GM18858 (cell line): ENCODE measurements around the gene ZBTB7B.

Experiments used
- ATAC-seq: cut with Tn5 transposase; IDR thresholded peaks from one replicate; pipeline ENCODE4 v1.9.1; 2021; ENCODE audit not compliant: unreplicated experiment

ZBTB7B gene

DNA sequence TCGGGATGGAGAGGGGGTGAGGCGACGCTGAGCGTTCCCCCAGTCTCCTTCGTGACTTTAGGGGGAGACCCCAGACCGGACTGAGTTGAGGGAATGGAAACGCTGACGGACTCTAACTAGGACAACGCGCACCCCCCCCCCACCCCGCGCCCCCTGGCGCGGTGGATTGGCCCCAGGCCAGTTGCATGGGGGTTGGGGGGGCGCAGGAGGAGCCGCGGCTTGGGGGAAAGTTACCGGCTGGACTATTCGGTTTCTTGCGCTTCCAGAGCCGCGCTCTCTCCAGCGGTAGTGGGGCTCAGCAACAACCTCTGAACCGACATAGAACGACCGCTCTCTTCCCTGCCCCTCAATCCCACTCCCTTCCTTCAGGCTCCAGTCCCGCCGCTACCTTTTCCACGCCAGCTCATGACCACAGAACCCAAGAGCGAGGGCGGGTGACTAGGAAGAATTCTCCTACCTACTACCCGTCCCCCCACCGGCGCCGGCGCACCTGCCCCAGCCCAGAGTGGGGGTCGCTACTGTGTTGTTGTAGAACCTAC is 694 bp downstream of the ZBTB7B start:
- ATAC-seq: no peak

GRCh38 chr1:155003766-155004351 is 1.3 kb downstream of the ZBTB7B start:
- ATAC-seq: no peak

- ATAC-seq: no peak
These were observed 1.9 kb downstream of the ZBTB7B start for GRCh38 chr1:155004352-155005075.

GRCh38 chr1:155005076-155006011 is 2.7 kb downstream of the ZBTB7B start:
- no peak for ATAC-seq

DNA sequence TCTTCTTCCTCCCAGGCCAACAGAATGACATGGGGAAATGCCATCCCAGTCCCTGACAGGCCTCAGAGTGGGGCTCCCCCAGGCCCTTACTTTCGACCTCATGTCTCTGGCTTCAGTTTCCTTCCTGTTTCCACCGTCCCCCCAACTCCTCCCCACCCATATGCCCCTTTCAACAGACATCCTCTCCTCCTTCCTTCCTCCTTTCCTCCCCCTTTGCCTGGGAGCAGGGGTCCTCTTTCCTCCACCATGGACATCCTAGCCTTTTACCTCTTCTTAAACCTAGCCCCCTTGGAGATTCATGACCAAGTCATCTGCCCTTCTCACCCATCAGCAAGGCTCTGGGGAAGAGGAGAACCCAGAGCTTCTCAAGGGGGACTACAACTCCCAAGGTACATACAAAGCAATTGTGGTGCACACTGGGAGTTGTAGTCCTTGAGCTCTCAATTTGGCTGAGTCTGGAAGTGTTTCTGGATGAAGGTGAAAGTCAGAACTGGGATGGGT is 4.0 kb downstream of the ZBTB7B start:
- no peak for ATAC-seq

GRCh38 chr1:155007251-155007828 is 4.7 kb downstream of the ZBTB7B start:
- ATAC-seq: no peak

GRCh38 chr1:155008015-155008941 is 5.7 kb downstream of the ZBTB7B start:
- ATAC-seq: no peak

- ATAC-seq: no peak
These were observed 6.7 kb downstream of the ZBTB7B start for GRCh38 chr1:155009221-155009711.

DNA sequence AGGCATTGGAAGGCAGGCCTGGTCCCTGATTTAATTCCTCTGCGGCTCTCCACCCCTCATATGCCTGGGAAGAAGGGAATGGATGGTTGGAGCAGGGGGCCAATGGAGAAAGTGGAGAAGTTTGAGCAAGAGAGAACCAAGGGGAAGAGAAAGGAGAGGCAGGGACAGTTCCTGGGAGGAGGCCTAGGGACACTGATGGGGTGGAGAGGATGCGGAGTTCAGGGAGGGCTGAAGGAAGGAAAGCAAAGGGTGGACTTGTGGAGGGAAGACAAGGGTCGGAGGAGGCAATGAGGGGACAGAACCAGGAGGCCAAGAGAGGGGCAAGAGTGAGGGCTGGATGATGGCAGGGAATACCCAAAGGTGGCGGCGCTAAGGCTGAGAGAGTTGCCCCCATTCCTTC is 7.1 kb downstream of the ZBTB7B start:
- ATAC-seq: no peak

DNA sequence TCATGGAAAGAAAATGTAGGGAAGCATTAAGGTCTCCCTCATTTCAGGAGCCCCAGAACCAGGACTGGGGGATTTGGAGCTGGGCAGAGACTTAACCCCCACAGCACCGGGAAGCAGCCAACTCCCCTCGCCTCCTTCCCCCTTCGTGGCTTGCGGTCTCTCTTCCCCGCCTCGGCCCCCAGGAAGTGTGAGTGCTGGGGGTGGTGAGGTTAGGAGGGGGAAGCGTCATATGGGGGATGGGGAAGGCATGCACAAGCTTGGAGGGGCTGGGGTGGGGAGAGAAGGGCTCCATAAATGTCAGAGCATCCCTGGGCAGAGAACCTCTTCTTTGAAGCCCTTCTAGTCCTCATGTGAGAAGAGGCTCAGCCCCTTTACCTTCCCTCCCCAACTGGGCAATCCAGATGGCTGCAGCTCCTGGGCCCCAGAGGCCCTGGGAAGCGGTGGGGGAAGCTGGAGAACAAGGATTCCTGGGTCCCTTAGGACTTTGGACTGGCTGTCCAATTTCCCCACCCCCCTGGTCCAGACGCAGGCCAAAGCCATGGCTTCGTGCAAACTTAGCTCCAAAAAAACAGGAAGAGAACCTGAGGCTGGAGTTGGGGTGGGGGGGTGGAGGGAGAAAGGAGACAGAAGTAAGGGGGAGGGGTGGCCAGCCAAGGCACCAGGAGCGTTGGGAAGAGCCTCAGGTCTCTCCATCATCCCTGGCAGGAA is 7.8 kb downstream of the ZBTB7B start:
- ATAC-seq: no peak

GRCh38 chr1:155011004-155011416 is 8.4 kb downstream of the ZBTB7B start:
- ATAC-seq: no peak

GRCh38 chr1:155011437-155012025 is 8.9 kb downstream of the ZBTB7B start:
- ATAC-seq: no peak

DNA sequence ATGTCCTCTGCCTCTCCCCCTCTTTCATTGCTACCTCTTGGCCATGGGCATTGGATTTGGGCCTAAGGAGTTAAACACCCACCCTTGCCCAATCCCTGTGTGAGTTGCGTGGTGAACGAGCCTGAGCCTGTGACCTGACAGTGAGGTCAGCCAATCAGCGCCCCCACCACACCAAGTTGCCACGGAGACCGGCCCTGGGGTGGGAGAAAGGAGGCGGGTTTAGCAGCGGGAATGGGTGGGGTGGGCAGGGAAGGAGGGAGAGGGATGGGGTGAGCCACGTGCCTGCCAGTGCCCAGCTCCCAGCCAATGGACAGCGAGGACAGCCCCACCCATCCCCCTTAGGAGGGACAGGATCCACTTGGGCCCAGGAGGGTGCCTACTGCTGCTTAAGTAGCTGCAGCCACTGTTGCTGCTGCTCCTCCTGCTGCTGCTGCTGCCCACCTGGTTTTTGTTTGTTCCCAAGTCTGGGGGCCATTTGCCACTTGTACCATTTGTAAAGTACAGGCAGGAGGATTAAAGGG is 9.5 kb downstream of the ZBTB7B start:
- no peak for ATAC-seq

DNA sequence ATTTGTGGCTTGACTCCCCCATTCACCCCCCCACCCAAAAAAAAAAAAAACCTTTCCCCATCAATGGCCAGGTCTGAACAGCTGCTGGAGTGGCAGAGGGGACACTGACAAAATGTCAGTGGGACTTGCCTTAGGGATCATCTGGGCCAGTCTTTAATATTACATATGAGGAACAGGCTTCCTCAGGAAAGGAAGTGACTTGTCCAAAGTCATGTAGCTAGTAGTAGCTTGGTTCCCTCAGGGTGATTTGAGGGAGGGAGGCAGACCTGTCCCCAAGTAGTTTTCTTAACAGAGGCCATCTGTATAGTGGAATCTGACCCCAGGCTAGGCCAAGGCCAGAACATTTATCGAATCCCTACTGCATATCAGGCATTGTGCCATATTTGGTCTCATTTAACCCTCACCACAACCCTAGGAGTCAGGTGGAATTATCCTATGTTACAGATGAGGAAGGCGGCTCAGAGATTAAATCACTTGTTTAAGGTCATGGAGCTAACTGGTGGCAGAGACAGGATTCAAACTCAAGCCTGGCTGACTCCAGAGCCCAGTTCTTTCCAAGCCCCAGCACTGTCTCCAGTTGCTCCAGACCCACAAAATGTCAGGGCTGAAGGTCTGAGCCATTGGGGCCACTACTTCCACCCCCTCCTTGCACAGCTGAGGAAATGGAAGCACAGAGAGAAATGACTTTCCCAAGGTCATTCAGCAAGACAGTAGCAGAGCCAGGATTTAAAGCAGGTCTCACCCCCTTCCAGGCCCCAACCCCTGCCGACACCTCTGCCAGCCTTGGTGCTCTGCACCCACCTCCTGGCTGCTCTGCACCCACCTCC is 10.4 kb downstream of the ZBTB7B start:
- no peak for ATAC-seq

DNA sequence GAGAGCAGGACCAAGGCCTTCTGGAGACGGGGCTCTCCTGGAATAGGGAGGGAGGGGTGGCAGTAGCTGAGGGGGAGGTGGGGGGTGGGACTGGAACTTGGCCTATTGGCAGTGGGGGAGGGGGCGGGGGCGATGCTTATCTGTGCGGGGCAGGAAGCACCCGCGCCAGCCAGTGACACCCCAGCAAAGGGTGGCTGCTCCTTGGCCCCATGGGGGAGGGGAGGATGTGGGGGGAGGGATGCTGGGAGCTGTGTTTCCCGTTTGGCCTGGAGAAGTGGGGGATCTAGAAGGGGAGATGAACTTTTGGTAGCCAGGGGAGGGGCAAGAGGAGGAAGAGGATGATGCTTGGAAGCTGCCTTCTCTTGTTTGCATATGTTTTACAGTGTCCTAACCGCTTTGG is 11.0 kb downstream of the ZBTB7B start:
- ATAC-seq: no peak

GRCh38 chr1:155014709-155015508 is 12.3 kb downstream of the ZBTB7B start:
- no peak for ATAC-seq
